ENCODE measurements around the gene MAGEA9.

The MAGEA9 gene

DNA sequence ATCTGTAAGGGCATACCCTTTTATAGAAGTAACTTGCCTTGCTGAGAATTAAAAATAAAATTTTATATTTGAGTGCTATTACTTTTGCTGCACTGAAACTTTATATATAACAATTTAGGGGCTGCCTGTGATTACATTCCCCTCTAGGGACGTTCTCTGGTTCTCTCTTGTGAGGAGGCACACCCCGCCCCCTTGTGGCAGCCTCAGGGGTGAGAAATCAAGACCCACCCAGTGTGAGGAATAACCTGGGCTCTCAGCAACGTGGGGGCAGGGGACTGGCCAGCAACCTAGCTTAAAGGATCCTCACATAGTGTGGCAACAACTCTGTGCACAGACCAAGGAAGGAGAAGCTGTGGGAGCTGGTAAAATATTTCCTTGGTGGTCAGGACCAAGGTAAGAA is 43.7 kb downstream of the MAGEA9 start:
- Histone ChIP-seq H3K4me2 (ENCODE audit: insufficient read depth, low read length) (no peak overlapping the region), H4K20me1 (ENCODE audit: insufficient read depth, low read length) (no peaks in the 10 kb centered on the region), H3K9ac (ENCODE audit: low read depth, low read length) (no peak overlapping the region), H3K9me3 (ENCODE audit: insufficient read depth, low read length, severe bottlenecking) (no peaks in the 10 kb centered on the region), H3K79me2 (ENCODE audit: insufficient read depth, low read length) (no peaks in the 10 kb centered on the region), H2AFZ (ENCODE audit: low read depth, low read length) (no peak overlapping the region), H3K36me3 (ENCODE audit: insufficient read depth, low read length) (no peaks in the 10 kb centered on the region), H3K4me1 (ENCODE audit: insufficient read depth, low read length) (no peaks in the 10 kb centered on the region), H3K4me3 (ENCODE audit: low read depth in 1 of 2, low read length in 2 of 2) (no peak overlapping the region), H3K27ac (ENCODE audit: low read length) (no peak overlapping the region), H3K27me3 (ENCODE audit: insufficient read depth, low read length, poor library complexity) (no peaks in the 10 kb centered on the region)
- TF ChIP-seq, protein P1, sequence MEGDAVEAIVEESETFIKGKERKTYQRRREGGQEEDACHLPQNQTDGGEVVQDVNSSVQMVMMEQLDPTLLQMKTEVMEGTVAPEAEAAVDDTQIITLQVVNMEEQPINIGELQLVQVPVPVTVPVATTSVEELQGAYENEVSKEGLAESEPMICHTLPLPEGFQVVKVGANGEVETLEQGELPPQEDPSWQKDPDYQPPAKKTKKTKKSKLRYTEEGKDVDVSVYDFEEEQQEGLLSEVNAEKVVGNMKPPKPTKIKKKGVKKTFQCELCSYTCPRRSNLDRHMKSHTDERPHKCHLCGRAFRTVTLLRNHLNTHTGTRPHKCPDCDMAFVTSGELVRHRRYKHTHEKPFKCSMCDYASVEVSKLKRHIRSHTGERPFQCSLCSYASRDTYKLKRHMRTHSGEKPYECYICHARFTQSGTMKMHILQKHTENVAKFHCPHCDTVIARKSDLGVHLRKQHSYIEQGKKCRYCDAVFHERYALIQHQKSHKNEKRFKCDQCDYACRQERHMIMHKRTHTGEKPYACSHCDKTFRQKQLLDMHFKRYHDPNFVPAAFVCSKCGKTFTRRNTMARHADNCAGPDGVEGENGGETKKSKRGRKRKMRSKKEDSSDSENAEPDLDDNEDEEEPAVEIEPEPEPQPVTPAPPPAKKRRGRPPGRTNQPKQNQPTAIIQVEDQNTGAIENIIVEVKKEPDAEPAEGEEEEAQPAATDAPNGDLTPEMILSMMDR (IDR thresholded peaks at IDR 0.05; ENCODE audit: borderline replicate concordance, extremely low read depth, low read length, poor library complexity, severe bottlenecking), result peak; percentile 59
- no peak for TF ChIP-seq EZH2 (IDR thresholded peaks at IDR 0.05; ENCODE audit: borderline replicate concordance, low read depth, low read length, severe bottlenecking)
- peak; percentile 56 for DNase-seq
- ATAC-seq (ENCODE audit: insufficient read depth, low read depth), result peak; percentile 59; the same call in 1 of the 3 replicates

DNA sequence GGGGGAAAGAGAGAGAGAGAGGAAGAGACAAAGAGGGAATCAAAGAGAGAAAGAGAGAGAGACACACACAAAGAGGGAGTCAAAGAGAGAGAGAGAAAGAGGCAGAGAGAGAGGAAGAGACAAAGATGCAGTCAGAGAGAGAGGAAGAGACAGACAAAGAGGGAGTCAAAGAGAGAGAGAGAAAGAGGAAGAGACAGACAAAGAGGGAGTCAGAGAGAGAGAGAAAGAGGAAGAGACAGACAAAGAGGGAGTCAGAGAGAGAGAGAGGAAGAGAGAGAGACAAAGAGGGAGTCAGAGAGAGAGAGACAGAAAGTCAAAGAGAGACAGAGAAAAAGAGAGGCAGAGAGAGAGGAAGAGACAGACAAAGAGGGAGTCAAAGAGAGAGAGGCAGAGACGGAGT is 45.5 kb downstream of the MAGEA9 start:
- TF ChIP-seq EZH2 (IDR thresholded peaks at IDR 0.05; ENCODE audit: borderline replicate concordance, low read depth, low read length, severe bottlenecking), result no peak
- TF ChIP-seq, protein P1 (IDR thresholded peaks at IDR 0.05; ENCODE audit: borderline replicate concordance, extremely low read depth, low read length, poor library complexity, severe bottlenecking), result no peak
- H3K79me2 ChIP-seq (ENCODE audit: insufficient read depth, low read length), result no peaks in the 10 kb centered on the region
- H3K9ac ChIP-seq (ENCODE audit: low read depth, low read length), result no peak overlapping the region
- no peak for DNase-seq
- no peaks in the 10 kb centered on the region for H3K36me3 ChIP-seq (ENCODE audit: insufficient read depth, low read length)
- no peaks in the 10 kb centered on the region for H3K4me1 ChIP-seq (ENCODE audit: insufficient read depth, low read length)
- H3K4me2 ChIP-seq (ENCODE audit: insufficient read depth, low read length), result no peak overlapping the region
- H3K27ac ChIP-seq (ENCODE audit: low read length), result no peak overlapping the region
- H3K9me3 ChIP-seq (ENCODE audit: insufficient read depth, low read length, severe bottlenecking), result no peaks in the 10 kb centered on the region
- H3K27me3 ChIP-seq (ENCODE audit: insufficient read depth, low read length, poor library complexity), result no peaks in the 10 kb centered on the region
- H4K20me1 ChIP-seq (ENCODE audit: insufficient read depth, low read length), result no peaks in the 10 kb centered on the region
- no peak for ATAC-seq (ENCODE audit: insufficient read depth, low read depth)
- H3K4me3 ChIP-seq (ENCODE audit: low read depth in 1 of 2, low read length in 2 of 2), result no peak overlapping the region
- no peak overlapping the region for H2AFZ ChIP-seq (ENCODE audit: low read depth, low read length)

DNA sequence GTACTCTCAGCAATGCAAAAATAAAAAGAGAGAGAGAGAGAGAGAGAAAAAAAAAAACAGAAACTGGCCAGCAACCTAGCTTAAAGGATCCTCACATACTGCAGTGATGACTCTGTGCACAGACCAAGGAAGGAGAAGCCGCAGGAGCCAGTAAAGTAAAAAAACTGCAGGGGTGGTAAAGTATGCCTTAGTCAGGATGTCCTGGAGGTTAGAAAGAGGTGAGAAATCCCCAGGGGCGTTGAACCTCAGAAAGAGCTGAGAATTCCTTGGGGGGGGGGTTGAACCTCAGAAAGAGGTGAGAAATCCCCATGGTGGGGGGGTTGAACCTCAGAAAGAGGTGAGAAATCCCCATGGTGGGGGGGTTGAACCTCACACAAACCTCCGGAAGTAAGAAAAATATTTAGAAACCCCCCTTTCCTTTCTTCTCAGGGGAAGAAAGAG is 48.0 kb downstream of the MAGEA9 start:
- H3K4me1 ChIP-seq (ENCODE audit: insufficient read depth, low read length), result no peaks in the 10 kb centered on the region
- no peak for DNase-seq
- no peaks in the 10 kb centered on the region for H4K20me1 ChIP-seq (ENCODE audit: insufficient read depth, low read length)
- H3K27ac ChIP-seq (ENCODE audit: low read length), result no peak overlapping the region
- no peak for ATAC-seq (ENCODE audit: insufficient read depth, low read depth)
- H3K9ac ChIP-seq (ENCODE audit: low read depth, low read length), result no peak overlapping the region
- TF ChIP-seq EZH2 (IDR thresholded peaks at IDR 0.05; ENCODE audit: borderline replicate concordance, low read depth, low read length, severe bottlenecking), result no peak
- TF ChIP-seq, protein P1 (IDR thresholded peaks at IDR 0.05; ENCODE audit: borderline replicate concordance, extremely low read depth, low read length, poor library complexity, severe bottlenecking), result no peak
- no peak overlapping the region for H2AFZ ChIP-seq (ENCODE audit: low read depth, low read length)
- H3K79me2 ChIP-seq (ENCODE audit: insufficient read depth, low read length), result no peaks in the 10 kb centered on the region
- H3K4me2 ChIP-seq (ENCODE audit: insufficient read depth, low read length), result no peak overlapping the region
- no peaks in the 10 kb centered on the region for H3K36me3 ChIP-seq (ENCODE audit: insufficient read depth, low read length)
- no peaks in the 10 kb centered on the region for H3K27me3 ChIP-seq (ENCODE audit: insufficient read depth, low read length, poor library complexity)
- H3K4me3 ChIP-seq (ENCODE audit: low read depth in 1 of 2, low read length in 2 of 2), result no peak overlapping the region
- H3K9me3 ChIP-seq (ENCODE audit: insufficient read depth, low read length, severe bottlenecking), result no peaks in the 10 kb centered on the region

Measured in DND-41 (cell line).